Endothelial cell of umbilical vein (primary cell): ENCODE results near the gene NCKAP5. TPM values are rescaled to one million over a fixed set of nuclear protein-coding genes. Genes with fewer than 3 reads are reported as not detected.

Source experiments
- BruUV-seq: library from RNA; stranded (reverse); fragments of 400-500 nt; replicated peaks from 2 replicates; lab custom pipeline; 2021; lab: Mats Ljungman, UMichigan
- CTCF ChIA-PET: fragments of 300-600, 350-600 bp; sonication (Branson Sonifier 250); formaldehyde crosslinking; loops from one replicate; lab custom pipeline; 2021; ENCODE audit warnings: antibody characterized with exemption, inconsistent platforms; lab: Charles Lee
- POLR2A ChIA-PET: fragments of 300-600, 350-600 bp; sonication (Branson Sonifier 250); formaldehyde crosslinking; loops from one replicate; lab custom pipeline; 2021; ENCODE audit warnings: antibody characterized with exemption, inconsistent platforms; lab: Charles Lee
- DNase-seq: peaks from one replicate; pipeline ENCODE4 v3.0.0-alpha.2; 2011; ENCODE audit warnings: low read depth, low spot score
- FAIRE-seq: peaks from 2 replicates; lab custom pipeline; 2011; peaks lifted over from hg19 to GRCh38; lab: Jason Lieb, UNC
- H2AFZ ChIP-seq: 2 replicates; pipeline ENCODE4 v1.6.0; 2012; ENCODE audit warnings: low read depth, low read length, control low read depth, inconsistent platforms
- H3K27ac ChIP-seq: 2 replicates; pipeline ENCODE4 v1.5.1; 2011; ENCODE audit warnings: low read depth, mild to moderate bottlenecking, control low read depth, low read length, moderate library complexity; ENCODE audit not compliant: insufficient read depth
- H3K27me3 ChIP-seq, 2 experiments: 2 replicates each; pipeline versions ENCODE4 v1.6.0 to v1.6.1; 2011; ENCODE audit warnings: low read length in 2 of 2, mixed read lengths in 1 of 2; ENCODE audit not compliant: control insufficient read depth in 2 of 2, insufficient read depth in 2 of 2
- H3K36me3 ChIP-seq, 2 experiments: 2 replicates in 1 of 2; 3 replicates in 1 of 2; pipeline ENCODE4 v1.5.1; 2011; ENCODE audit warnings: low read length in 2 of 2, mild to moderate bottlenecking in 1 of 2, moderate library complexity in 1 of 2; ENCODE audit not compliant: control insufficient read depth in 2 of 2, insufficient read depth in 2 of 2; ENCODE audit errors: extremely low read depth in 1 of 2
- H3K4me1 ChIP-seq: 3 replicates; pipeline ENCODE4 v1.5.1; 2011; ENCODE audit warnings: mild to moderate bottlenecking, low read length; ENCODE audit not compliant: control insufficient read depth, insufficient read depth; ENCODE audit errors: extremely low read depth
- H3K4me2 ChIP-seq: 2 replicates; pipeline ENCODE4 v1.6.1; 2011; ENCODE audit warnings: low read length, control low read depth, mixed read lengths; ENCODE audit not compliant: insufficient read depth
- H3K4me3 ChIP-seq, 3 experiments: fragments of 200-600 bp in 1 of 3; sonication (generic), shearing (Covaris generic) in 1 of 3; replicated peaks in 1 of 3; 2 replicates each; pipeline ENCODE4 v1.5.1; 2011 to 2016; ENCODE audit warnings: control low read depth in 3 of 3, low read length in 3 of 3, mild to moderate bottlenecking in 2 of 3, inconsistent platforms in 1 of 3, low read depth in 1 of 3, moderate library complexity in 1 of 3; ENCODE audit not compliant: insufficient read depth in 1 of 3
- H3K79me2 ChIP-seq: 2 replicates; pipeline ENCODE4 v1.6.0; 2012; ENCODE audit warnings: low read length, inconsistent platforms; ENCODE audit not compliant: control insufficient read depth, insufficient read depth
- H3K9ac ChIP-seq: replicated peaks from 2 replicates; pipeline ENCODE3; 2011; ENCODE audit warnings: low read length, control low read depth; ENCODE audit not compliant: insufficient read depth; ENCODE audit errors: extremely low read depth
- H3K9me1 ChIP-seq: replicated peaks from 3 replicates; pipeline ENCODE4 v1.6.0; 2011; ENCODE audit warnings: mild to moderate bottlenecking, low read length; ENCODE audit not compliant: control insufficient read depth, insufficient read depth; ENCODE audit errors: extremely low read depth
- H3K9me3 ChIP-seq: replicated peaks from 2 replicates; pipeline ENCODE4 v1.5.1; 2012; ENCODE audit warnings: low read length, inconsistent platforms; ENCODE audit not compliant: control insufficient read depth, insufficient read depth
- H4K20me1 ChIP-seq: replicated peaks from 2 replicates; pipeline ENCODE3; 2011; ENCODE audit warnings: mild to moderate bottlenecking, low read length; ENCODE audit not compliant: control insufficient read depth, insufficient read depth; ENCODE audit errors: extremely low read depth
- CTCF ChIP-seq, 2 donors: IDR thresholded peaks; 1 replicate in 1 of 2; 2 replicates in 1 of 2; pipeline ENCODE4 v1.5.1; 2011; ENCODE audit warnings: low read length in 2 of 2, mild to moderate bottlenecking in 2 of 2, moderate library complexity in 2 of 2, control low read depth in 1 of 2, inconsistent platforms in 1 of 2, low read depth in 1 of 2; ENCODE audit not compliant: insufficient read depth in 1 of 2; ENCODE audit errors: extremely low read depth in 1 of 2
- FOS ChIP-seq: IDR thresholded peaks from 2 replicates; pipeline ENCODE4 v1.6.1; 2011; ENCODE audit warnings: mild to moderate bottlenecking, low read length, moderate library complexity, borderline replicate concordance; ENCODE audit not compliant: insufficient read depth
- JUN ChIP-seq: IDR thresholded peaks from 2 replicates; pipeline ENCODE4 v1.6.1; 2011; ENCODE audit warnings: borderline replicate concordance, low read depth; ENCODE audit not compliant: insufficient read length, insufficient read depth
- MAX ChIP-seq: IDR thresholded peaks from 2 replicates; pipeline ENCODE4 v1.6.1; 2011; ENCODE audit not compliant: insufficient read depth, insufficient read length
- MYC ChIP-seq: IDR thresholded peaks from one replicate; pipeline ENCODE4 v1.6.1; 2011; ENCODE audit warnings: mild to moderate bottlenecking, low read depth, low read length
- POLR2AphosphoS5 ChIP-seq: IDR thresholded peaks from 2 replicates; pipeline ENCODE4 v1.6.1; 2012; ENCODE audit warnings: low read depth, mild to moderate bottlenecking, control low read depth, low read length, moderate library complexity; ENCODE audit not compliant: insufficient read depth
- dilution Hi-C: fragments of 300-500 bp; cut with MboI; formaldehyde crosslinking; loops from one replicate; pipeline ENCODE4 v1.15.0; 2019; ENCODE audit warnings: low sequenced_read_pairs; ENCODE audit not compliant: extremely low pct_ligation_motif_present
- intact Hi-C: fragments of 100-400 bp; cut with micrococcal nuclease; formaldehyde crosslinking; loops from one replicate; pipeline ENCODE4 v1.10.0; 2022
- polyA plus RNA-seq, 4 experiments: library from polyadenylated mRNA; depleted of rRNA in 3 of 4; stranded (reverse) in 3 of 4; unstranded in 1 of 4; fragments of >200 nt; gene quantifications; 2 replicates each; pipeline versions ENCODE4 v1.2.1 to v1.2.3, GENCODE V29; 2011 to 2012; ENCODE audit warnings: missing spikeins in 1 of 4
- total RNA-seq: library from RNA; stranded (reverse); gene quantifications from 2 replicates; pipeline ENCODE4 v1.2.3, GENCODE V29; 2021

Gene NCKAP5
- total and polyA plus RNA-seq, 2 donors (not counting 3 experiments of a cell fraction or from before 2014, with no cell fraction given): 0.47 to 3.3 TPM

GRCh38 chr2:132971310-132972061, 596.8 kb downstream of the NCKAP5 start:
- Histone ChIP-seq H3K9me3 (no peaks in the 10 kb centered on the region), H3K27ac (no peak overlapping the region), H3K36me3 (no peaks in the 10 kb centered on the region), H3K4me2 (no peak overlapping the region), H3K9ac (no peak overlapping the region), H2AFZ (no peak overlapping the region), H4K20me1 (no peaks in the 10 kb centered on the region), H3K27me3 (no peaks in the 10 kb centered on the region), H3K9me1 (no peaks in the 10 kb centered on the region), H3K79me2 (no peaks in the 10 kb centered on the region), H3K4me1 (peaks cover 5% of the 10 kb centered on the region), H3K4me3 (no peak overlapping the region)
- no peak for FAIRE-seq
- dilution Hi-C loops: no loop called here
- no peak for DNase-seq
- ChIA-PET CTCF (interaction anchor here (1.3 to 1.4 kb wide), 2 partner anchors 8 to 424 kb away, joined by 3 read pairs; no protein-coding TSS in a partner anchor), POLR2A (no interaction called here)
- intact Hi-C loops: no loop called here
- no TSS peak for BruUV-seq
- TF ChIP-seq JUN: no peak
- TF ChIP-seq CTCF (IDR thresholded peaks at IDR 0.05; ENCODE audit: extremely low read depth in 1 of 2, insufficient read depth in 1 of 2, low read depth in 1 of 2, low read length in 2 of 2): no peak
- TF ChIP-seq MYC: no peak
- TF ChIP-seq POLR2AphosphoS5: no peak
- TF ChIP-seq MAX: no peak
- TF ChIP-seq FOS: no peak
